ENCODE measurements around the gene TUBAL3.
"Not testable (repeated sequence)": the region's sequence is repeated elsewhere in the genome, so short reads cannot be mapped to it uniquely, and the experiment has no call there.

TUBAL3 gene

DNA sequence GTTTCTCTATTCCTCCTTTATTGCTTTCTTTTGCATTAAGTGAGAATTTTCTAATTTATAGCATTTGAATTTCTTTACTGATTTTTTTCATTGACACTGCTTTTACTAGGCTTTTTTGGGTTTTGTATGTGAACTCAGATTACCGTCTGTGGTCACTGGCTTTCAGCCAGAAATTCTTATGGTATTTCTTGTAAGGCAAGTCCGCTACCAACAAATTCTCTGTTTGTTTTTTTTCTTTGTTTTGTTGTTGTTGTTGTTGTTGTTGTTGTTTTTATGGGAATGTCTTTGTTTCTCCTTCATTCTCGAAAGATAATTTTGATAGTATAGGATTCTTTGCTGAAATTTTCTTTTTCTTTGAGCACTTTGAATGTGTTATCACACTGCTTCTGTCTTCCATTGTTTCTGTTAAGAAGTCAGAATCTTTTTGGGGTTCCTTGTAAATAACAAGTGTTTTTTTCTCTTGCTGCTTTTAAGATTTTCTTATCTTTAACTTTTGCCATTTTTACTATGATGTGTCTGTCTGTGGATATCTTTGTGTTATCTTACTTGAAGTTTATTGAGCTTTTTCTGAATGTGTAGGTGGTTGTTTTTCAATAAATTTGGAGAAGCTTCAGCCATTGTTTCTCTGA, 15.0 kb upstream of the TUBAL3 start:
- FAIRE-seq: no peak

DNA sequence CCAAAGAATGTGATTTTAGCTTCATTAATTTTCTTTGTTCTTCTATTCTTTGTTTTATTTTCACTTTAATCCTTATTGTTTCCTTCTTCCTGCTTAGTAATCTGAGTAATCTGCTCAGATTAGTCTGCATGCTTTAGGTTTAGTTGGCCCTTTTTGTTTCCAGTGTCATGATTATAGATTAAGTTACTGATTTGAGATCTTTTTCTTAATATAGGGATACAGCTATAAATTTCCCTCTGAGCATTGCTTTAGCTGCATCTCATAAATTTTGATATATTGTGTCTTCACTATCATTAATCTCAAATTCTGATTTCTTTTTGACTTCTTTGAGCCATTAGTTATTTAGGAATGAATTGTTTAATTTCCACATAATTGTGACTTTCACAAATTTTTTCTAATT, 14.0 kb upstream of the TUBAL3 start:
- no peak for FAIRE-seq

DNA sequence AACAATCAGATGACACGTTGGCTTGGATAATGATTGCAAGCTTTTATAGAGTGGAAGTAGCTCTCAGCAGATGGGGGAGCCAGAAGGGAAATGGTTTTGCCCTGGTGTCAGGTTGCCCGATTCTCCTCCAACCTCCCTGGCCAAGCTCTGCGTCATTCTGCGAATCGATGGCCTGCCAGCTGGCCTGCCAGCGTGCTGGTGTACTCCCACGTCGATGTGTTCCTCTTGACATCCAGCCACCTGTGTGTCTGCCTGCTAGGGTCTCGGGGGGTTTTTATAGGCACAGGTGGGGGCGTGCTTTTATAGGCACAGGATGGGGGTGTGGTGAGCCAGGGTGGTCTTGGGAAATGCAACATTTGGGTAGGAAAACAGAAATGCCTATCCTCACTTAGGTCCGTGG, 12.4 kb upstream of the TUBAL3 start:
- no peak for FAIRE-seq

DNA sequence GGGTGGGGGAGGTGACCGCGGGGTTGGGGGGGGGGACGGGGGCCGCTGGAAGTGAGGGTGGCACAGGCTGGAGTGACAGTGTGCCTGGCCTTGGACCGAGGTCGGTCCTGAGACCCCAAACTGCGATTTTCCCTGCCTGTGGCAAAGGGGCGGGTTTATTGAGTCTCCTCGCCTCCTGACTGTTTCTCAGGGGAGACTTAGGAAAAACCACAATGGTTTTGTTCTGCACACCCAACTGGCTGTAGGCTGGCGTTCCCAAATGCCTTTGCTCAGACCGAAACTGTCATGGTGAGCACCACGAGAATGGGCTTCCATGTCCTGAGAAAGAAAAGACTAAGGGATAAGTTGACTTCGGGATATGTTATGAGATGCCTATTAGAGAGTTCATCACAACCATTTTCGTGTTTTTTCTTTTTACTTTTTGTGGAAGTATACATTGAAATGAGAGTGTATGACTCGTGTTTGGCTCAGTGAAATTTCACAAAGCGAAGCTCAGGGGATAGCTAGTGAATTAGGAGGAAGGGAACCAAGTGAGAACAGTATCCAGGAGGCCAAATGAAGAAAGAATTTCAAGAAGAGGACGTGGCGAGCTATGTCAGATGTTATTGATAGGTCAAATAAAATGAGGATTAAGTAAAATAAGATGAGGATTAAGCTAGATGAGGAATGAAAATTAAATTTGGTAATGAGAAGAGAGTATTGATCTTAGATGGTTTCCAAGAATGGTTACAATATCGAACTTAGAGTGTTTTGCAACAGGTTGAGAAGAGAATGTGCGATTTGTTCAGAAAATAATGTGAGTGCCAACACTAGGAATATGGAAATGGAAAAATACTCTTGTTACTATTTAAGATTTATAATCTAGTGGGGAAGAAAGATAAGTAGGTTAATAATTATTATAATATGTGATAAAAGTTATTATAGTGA, 8.6 kb upstream of the TUBAL3 start:
- no peak for FAIRE-seq

DNA sequence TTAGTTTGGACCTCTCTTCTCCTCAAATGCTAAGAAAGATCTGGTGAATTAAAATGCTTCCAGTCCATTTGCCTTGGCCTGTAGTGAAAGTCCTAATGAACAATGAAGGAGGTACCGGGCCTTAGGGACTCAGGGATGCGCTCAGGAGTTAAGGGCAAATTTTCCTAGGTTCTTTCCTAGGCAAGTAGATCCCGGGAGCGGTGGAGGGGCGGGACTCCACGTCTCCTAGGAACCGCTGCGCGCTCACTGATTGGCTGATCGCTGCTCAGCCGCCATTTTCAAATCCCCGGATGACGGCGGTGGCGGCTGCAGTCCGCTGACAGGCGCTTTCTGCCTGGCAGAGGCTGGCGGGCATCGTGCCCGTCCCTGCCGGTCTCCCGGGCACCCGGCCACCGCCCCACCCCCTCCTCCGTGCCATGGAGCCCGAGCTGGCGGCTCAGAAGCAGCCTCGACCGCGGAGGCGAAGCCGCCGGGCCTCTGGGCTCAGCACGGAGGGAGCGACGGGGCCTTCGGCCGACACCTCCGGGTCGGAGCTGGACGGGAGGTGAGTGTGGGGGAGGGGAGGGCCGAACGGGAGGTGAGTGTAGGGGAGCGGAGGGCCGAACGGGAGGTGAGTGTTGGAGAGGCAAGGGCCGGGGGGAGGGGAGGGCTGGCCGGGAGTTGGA, 7.8 kb upstream of the TUBAL3 start, which contains the start of gene NET1:
Gene NET1, plus strand, starts transcription at position 281 of the 665 bp plus-strand sequence. Its CDS starts 136 bp downstream, at position 417.
- FAIRE-seq: peak; percentile 89

DNA sequence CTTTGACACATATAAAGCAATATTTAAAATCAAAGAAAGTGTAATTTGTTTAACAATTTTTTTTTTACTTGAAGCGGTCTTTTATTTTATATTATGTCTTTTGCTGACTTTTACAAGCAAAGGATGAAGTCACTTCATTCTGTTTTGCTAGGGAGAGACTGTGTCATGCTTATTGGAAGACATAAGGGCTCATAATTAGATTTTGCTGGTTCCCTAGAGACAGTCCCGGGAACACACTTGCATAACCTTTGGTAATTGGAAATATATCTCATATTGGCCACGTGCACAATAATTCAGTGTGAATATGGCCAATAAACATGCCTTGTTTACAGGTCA, 7.3 kb upstream of the TUBAL3 start:
- no peak for FAIRE-seq

DNA sequence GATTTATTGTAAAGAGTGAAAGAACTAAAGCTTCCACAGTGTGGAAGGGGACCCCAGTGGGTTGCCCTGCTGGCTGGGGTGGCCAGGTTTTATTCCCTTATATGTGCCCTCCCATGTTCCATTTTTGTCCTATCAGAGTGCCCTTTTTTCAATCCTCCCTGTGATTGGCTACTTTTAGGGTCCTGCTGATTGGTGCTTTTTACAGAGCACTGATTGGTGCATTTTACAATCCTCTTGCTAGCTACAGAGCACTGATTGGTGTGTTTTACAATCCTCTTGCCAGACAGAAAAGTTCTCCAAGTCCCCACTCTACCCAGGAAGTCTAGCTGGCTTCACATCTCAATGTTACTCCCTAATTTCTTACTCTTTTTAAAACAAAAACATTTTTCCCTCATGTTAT, 6.2 kb upstream of the TUBAL3 start:
- FAIRE-seq: not testable (repeated sequence)

DNA sequence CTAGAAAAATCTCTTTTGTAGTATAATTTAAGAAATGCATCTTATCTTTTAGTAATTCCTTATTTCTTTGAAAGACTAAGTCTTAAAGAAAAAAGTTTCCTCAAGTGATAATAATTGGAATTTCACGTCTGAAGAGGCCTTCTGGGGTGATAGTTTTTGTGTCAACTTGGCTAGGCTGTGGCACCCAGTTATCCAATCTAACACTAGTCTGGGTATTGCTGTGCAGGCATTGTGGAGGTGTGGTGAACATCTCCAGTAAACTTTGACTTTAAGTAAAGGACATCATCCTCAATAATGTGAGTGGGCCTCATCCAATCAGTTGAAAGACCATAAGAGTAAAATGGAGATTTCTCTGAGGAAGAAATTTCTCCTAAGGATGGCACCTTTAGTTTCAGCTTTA, 2.3 kb upstream of the TUBAL3 start:
- no peak for FAIRE-seq

DNA sequence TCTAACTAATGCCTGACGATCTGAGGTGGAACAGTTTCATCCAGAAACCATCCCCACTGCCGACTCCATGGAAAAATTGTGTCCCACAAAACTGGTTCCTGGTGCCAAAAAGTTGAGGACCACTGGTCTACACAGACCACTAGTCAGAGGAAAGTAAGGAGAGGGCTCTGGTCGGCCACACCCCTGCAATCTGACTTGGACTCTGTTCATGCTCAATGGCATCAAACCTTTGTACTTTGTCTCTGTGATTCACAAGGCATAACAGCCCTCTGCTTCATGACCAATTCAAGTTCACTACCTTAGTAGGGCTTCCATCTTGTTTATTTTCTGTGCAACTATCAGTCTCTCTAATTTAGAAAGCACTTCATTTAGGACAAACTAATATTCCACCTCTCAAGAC, 1.8 kb downstream of the TUBAL3 start:
- no peak for FAIRE-seq

DNA sequence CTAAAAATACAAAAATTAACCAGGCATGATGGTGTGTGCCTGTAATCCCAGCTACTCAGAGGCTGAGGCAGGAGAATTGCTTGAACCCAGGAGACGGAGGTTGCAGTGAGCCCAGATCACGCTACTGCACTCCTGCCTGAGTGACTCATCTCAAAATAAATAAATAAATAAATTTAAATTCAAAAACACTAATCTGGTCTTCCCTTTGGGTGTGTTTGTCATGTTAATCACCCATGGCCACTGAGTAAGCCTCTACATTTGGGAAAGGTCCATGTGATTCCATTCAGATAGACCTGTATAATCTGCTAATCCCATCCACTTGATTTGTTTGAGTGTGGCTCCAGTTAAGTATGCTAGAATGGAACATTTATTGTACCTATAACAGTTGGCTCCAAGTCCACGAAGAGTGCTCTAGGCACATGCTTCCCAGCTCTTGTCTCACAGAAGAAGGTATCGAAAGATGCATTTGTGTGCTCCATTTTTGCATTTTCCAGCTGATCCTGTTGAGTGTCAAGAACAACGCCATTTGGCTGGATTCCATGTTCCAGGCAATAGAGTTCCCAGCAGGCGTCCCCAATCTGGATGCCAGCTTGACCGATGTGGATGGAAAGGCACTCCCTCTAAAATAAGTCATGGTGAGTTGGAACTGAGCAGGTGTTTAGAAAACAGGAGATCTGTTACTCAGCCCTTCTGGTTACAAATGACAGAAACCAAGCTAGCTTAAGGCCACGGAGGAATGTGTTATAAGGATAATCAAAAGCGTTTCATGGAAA, 4.0 kb downstream of the TUBAL3 start:
- no peak for FAIRE-seq

DNA sequence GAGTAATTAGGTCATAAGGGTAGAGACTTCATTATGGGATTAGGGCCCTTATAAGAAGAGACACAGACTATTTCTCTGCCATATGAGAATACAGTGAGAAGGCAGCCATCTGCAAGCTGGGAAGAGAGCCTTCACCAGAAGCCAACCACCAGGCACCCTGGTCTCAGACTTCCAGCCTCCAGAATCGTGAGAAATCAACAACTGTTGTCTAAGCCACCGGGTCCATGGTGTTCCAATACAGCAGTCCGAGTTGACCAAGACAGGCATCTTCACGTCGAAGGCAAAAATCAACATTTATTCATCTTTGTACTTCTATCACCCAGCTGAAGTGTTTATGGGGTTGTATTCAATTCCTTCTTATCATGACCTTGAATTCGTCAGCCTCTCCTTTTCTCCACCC, 5.3 kb downstream of the TUBAL3 start:
- FAIRE-seq: no peak

DNA sequence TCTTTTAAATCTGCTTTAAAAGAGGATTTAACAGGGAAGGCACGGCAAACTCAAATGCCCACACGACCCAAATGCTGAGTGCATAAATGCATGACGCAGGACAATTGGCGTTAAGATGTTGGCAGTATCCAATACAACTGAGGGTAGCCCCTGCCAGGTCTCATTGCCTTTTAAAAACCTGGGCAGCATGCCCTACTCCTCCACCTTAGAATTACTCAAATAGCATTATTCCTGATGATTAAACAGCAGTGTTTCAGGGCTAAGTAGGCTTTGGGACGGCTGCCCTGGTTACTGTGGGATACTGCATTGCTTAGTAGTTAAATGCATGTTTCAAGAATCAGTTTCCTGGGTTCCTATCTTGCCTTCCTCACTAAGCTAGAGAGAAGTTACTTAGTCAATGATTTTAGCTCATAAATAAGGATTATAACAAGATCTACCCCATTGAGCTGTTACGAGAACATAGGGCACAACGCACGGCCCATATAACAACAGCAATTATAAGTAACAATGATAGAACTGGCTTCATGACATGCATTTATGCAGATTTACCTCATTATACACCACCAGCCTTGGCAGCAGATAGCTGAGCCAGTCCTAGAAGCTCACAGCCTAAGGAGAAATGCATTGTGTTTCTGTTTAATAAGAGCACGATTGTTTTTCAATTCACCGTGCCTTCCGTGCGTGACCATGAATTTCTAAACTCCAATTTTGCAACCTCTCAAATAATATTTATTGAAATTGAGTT, 7.9 kb downstream of the TUBAL3 start:
- peak; percentile 95 for FAIRE-seq

DNA sequence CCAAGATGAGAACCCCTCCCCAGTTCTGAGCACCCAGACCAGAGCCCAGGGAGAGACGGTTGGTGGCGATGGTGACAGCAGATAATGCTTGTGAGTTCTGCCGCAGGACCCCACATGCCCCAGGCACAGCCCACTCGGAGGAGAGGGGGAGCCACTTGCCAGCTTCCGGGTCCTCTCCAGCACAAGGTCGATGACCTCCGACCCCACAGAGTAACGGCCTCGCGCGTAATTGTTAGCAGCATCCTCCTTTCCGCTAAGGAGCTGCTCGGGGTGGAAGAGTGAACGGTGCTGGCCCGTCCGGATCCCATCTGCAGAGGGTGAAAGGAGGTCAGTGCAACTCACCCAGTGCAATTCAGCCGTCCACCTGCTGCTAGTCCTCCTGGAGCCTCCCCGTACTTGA, 9.5 kb downstream of the TUBAL3 start:
- no peak for FAIRE-seq

DNA sequence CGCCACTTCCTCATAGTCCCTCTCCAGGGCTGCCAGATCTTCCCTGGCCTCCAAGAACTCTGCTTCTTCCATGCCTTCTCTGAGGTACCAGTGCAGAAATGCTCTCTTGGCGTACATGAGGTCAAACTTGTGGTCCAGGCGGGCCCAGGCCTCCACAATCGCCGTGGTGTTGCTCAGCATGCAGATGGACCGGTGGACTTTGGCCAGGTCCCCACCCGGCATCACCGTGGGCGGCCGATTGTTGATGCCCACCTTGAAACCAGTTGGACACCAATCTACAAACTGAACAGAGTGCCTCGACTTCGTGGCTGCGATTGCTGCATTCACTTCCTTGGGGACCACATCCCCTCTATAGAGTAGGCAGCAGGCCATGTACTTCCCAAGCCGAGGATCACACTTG, 11.1 kb downstream of the TUBAL3 start:
- FAIRE-seq: no peak

DNA sequence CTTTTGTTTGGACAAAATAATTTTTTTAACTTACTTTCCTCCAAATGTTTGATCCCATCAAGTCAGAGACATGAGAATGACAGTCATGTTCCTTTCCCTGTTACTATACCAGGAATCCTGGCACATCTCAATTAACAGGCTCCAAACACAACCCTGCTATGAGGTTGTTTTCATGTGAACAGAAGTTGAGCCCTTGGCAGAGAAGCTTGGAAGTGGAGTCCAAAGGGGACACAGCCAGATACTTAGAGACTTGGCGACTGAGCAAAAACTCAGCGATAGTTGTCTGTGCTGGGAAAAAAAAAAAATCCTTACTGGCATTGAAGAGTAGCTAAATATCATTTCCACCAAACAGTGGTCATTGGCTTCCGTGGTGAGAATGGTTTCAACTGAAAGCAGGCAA, 12.8 kb downstream of the TUBAL3 start:
- FAIRE-seq: no peak

DNA sequence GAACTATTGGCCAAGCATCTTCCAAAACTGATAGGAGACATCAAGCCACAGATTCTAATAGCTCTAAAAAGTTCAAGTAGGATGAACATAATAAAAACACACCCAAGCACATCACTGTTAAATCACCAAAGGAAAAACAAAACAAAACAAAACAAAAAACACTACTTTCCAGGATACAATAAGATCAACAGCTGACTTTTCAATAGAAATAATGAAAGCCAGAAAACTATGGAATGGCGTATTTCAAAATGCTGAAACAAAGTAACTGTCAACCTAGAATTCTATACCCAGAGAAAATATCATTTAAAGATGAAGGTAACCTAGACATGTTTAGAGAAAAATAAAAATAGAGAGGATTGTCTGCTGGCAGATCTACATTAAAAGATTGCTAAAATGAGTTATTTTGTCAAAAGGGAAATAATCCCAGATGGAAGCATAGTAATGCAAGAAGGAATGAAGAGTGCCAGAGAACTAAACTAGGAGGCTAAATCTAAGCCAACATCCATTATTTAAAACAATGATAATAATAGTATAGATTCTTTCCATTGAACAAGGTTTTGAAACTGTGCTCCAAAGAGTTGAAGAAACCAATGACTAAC, 13.9 kb downstream of the TUBAL3 start:
- peak; percentile 24 for FAIRE-seq

DNA sequence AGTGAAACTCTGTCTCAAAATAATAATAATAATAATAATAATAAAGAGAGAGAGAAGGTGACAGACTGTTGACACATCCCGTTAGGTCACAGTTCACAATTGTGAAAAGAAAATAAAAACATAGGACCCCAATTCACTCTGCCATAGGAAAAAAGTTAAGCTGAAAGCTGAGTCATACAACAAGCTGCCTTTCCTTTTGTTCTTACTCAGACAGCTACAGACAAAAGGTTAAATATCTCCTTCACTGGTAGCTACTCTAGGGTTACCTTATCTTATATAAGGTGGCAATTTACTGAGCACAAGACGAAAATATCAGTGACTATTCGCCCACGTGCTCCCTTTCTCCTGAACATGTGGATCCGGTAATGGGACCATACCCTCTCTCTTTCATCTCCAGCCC, 17.5 kb downstream of the TUBAL3 start:
- no peak for FAIRE-seq

DNA sequence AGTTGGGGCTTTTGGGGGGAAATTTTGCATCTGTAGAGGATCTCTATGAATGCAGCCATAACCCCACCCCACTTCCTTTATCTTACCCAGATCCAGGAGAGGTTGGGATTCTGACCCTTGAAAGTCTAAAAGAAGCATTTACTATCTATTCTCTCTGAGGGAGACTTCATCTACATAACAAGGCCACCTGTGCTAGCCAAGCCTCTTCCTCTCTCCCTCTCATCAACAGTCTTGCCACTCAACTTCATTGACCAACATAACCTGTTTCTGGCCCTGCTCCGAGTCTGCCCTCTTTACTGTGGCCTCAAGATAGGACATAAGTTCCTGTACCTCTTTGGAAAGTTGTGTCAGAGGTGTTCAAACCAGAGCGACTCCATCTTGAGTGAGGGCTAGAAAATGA, 19.4 kb downstream of the TUBAL3 start:
- FAIRE-seq: no peak

DNA sequence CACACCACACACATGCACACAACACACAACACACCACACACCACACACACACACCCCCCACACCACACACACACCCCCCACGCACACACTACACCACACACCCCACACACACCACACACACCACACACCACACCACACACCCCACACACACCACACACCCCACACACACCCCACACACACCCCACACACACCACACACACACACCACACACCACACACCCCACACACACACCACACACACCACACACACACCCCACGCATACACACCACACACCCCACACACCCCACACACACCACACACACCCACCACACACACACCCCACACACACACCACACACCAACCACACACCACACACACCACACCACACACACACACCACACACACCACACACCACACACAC, 23.4 kb downstream of the TUBAL3 start:
- FAIRE-seq: no peak

DNA sequence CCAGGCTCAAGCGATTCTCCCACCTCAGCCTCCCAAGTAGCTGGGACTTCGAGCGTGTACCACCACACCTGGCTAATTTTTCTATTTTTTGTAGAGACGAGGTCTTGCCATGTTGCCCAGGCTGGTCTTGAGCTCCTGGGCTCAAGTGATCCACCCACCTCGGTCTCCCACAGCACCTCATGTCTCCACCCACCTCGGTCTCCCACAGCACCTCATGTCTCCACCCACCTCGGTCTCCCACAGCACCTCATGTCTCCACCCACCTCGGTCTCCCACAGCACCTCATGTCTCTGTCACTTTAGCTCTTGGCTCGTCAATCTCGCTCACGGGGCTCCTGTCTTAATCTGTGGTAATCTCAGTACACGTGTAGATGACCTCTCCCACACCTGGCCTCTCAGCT, 24.2 kb downstream of the TUBAL3 start:
- not testable (repeated sequence) for FAIRE-seq

DNA sequence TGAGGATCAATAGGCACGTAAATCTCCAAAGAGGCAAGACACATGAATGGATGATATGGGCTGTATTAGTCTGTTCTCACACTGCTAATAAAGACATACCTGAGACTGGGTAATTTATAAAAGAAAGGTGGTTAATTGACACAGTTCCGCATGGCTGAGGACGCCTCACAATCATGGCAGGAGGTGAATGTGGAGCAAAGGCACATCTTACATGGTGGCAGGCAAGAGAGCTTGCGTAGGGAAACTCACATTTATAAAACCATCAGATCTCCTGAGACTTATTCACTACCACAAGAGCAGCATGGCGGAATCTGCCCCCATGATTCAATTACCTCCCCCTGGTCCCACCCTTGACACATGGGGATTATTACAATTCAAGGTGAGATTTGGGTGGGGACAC, 25.4 kb downstream of the TUBAL3 start:
- not testable (repeated sequence) for FAIRE-seq

DNA sequence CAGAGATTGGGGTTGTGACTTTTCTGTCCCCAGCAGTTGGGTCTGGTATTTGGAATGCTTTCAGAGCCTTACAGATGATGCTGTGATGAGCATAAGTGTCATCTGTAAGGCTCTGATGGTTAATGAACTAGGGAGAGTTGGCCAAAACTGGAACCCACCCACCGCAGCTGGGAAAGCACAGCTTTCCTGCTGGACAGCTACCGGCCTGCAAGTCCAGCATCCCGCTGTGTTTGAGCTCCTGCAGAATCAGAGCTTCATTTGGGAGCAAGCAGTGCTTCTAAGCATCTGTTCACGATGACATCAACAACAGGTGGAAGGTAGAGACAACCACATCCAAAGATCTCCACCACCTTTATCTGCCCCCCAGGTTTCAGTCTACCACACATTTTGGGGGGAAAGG, 28.2 kb downstream of the TUBAL3 start:
- FAIRE-seq: no peak
